HUES64 (cell line): ENCODE results near the gene EXOC6B.

ENCODE experiments used
- H3K27ac ChIP-seq: 2 replicates; pipeline ENCODE4 v1.7.0; 2013; ENCODE audit warnings: low read depth, low read length, inconsistent platforms
- H3K27me3 ChIP-seq: 2 replicates; pipeline ENCODE4 v1.6.1; 2013; ENCODE audit warnings: mild to moderate bottlenecking, low read length; ENCODE audit not compliant: insufficient read depth
- H3K36me3 ChIP-seq: 2 replicates; pipeline ENCODE4 v1.6.1; 2013; ENCODE audit warnings: mild to moderate bottlenecking, low read length; ENCODE audit not compliant: insufficient read depth
- H3K4me1 ChIP-seq: 2 replicates; pipeline ENCODE4 v1.6.1; 2013; ENCODE audit warnings: mild to moderate bottlenecking, low read length, moderate library complexity; ENCODE audit not compliant: insufficient read depth
- H3K4me3 ChIP-seq: 2 replicates; pipeline ENCODE4 v1.5.1; 2013; ENCODE audit warnings: mild to moderate bottlenecking, low read length, moderate library complexity
- H3K9ac ChIP-seq: 2 replicates; pipeline ENCODE4 v1.6.1; 2013; ENCODE audit warnings: mild to moderate bottlenecking, low read depth, low read length
- H3K9me3 ChIP-seq: 2 replicates; pipeline ENCODE4 v1.6.1; 2013; ENCODE audit warnings: low read depth, low read length; ENCODE audit not compliant: insufficient read depth
- WGBS: fragments of 150-250, 120-280 bp; methylation state at CpG from one replicate; pipeline ENCODE4 v1.1.7; 2013; ENCODE audit warnings: missing lambda C conversion rate; 5-methylcytosine and 5-hydroxymethylcytosine counted together

The EXOC6B gene

GRCh38 chr2:72131371-72131891 lies 694.4 kb downstream of the EXOC6B start:
- Histone ChIP-seq H3K36me3 (no peaks in the 10 kb centered on the region), H3K9ac (no peak overlapping the region), H3K9me3 (no peaks in the 10 kb centered on the region), H3K27me3 (peaks cover 2% of the 10 kb centered on the region; the same call in 1 of the 2 replicates), H3K4me1 (peaks cover 15% of the 10 kb centered on the region), H3K27ac (no peak overlapping the region), H3K4me3 (no peak overlapping the region)
- WGBS, result 94% methylated on average over 16 of the region's 16 CpGs

DNA sequence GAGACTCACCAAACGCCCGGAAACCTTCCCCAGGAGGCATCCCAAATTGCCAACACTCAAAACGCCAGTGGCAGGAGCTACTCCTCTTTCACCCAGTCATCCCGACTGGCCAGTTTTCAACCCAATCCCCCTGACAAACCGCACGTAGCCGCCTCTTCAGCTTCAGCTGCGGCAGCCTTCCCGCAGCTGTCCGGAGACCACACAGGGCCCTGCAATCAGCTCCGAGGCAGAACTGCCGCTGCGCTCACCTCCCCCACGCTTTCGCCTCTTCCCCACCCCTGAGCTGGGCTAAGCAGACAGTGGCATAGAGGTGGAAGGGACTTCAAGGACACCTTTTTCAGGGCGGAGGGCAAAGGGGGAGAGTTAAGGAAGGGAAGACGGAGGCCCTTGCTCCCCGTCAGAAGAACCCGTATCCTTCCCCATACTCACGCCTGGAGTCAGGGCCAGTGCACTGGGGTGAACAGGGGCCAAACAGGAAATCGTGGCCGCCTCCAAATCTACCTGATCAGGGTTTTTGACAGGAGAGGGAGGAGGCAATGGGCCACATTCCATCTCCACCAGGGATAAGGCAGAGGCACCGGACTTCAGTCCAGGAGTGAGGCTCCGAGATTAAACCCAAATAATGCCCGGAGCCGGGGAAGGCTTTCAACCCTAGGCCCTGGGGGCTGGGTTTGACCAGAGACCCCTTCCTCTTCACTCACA lies 695.0 kb downstream of the EXOC6B start:
- Histone ChIP-seq H3K9me3 (no peaks in the 10 kb centered on the region), H3K27me3 (peaks cover 2% of the 10 kb centered on the region; the same call in 1 of the 2 replicates), H3K36me3 (no peaks in the 10 kb centered on the region), H3K4me3 (no peak overlapping the region), H3K27ac (no peak overlapping the region), H3K9ac (no peak overlapping the region), H3K4me1 (peaks cover 15% of the 10 kb centered on the region)
- 52% methylated on average over 22 of the region's 26 CpGs for WGBS

GRCh38 chr2:72129681-72130340 lies 696.0 kb downstream of the EXOC6B start:
- H3K4me1 ChIP-seq, result peaks cover 15% of the 10 kb centered on the region
- H3K27me3 ChIP-seq, result peaks cover 2% of the 10 kb centered on the region; the same call in 1 of the 2 replicates
- H3K36me3 ChIP-seq, result no peaks in the 10 kb centered on the region
- no peak overlapping the region for H3K4me3 ChIP-seq
- H3K27ac ChIP-seq, result no peak overlapping the region
- no peaks in the 10 kb centered on the region for H3K9me3 ChIP-seq
- 87% methylated on average over 9 of the region's 9 CpGs for WGBS
- no peak overlapping the region for H3K9ac ChIP-seq

DNA sequence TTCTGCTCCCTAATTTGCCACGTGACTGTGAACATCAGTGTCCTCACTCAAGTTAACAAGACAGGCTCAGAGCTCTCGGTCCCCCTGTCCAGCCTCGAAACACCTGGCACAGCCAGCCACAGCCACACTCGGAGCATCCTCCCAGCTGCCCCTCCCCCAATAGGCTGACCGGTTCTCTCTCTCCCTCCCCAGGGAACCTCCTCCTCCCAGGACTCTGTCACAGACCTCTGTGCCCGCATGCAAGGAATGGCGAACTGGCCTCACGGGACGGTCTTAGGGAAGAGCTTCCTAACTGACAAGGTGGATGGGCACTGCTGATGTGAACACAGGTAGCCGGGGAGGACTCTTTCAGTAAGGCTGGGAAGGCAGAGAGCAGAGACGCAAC lies 697.0 kb downstream of the EXOC6B start:
- Histone ChIP-seq H3K36me3 (no peaks in the 10 kb centered on the region), H3K27ac (no peak overlapping the region), H3K4me1 (peaks cover 15% of the 10 kb centered on the region), H3K27me3 (peaks cover 2% of the 10 kb centered on the region; the same call in 1 of the 2 replicates), H3K4me3 (no peak overlapping the region), H3K9ac (no peak overlapping the region), H3K9me3 (no peaks in the 10 kb centered on the region)
- WGBS, result 71% methylated on average over 11 of the region's 11 CpGs

DNA sequence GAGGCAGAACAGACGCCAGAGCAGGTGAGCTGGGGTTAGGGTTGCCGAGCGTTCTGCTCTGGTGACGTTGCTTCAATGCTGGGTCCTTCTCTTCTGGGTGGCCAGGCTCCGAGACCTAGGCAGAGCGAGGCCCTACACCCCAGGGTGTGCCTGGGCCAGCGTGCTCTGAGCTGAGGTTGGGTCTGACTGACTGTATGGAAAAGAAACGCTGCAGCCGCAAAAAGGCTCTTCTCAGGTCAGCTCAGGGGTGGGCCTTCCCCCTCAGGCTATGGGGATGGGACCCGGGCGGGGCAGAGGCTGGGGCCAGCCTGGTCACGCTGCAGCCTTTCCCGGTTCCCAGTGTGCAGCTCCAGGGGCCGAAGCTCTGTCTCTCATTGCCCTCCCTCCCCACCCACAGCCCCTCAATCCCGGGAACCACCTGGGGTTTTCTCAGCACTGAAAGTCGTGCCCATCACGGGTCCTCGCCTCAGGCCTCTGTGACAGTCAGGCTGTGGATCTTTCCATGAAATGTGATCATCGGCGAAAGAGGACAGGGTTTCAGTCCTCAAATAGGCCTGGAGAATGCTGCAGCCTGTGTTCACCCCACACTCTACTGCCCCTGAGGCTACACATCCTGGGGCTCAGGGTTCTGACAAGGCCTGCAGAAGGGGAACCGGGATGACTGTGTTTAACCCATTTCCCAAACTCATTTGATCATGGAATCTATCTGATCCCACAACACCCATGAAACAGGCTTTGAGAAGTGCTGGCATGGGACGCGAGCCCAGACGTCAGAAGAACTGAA lies 697.6 kb downstream of the EXOC6B start:
- Histone ChIP-seq H3K9ac (no peak overlapping the region), H3K9me3 (no peaks in the 10 kb centered on the region), H3K27me3 (peaks cover 2% of the 10 kb centered on the region; the same call in 1 of the 2 replicates), H3K27ac (no peak overlapping the region), H3K4me3 (no peak overlapping the region), H3K36me3 (no peaks in the 10 kb centered on the region), H3K4me1 (peaks cover 15% of the 10 kb centered on the region)
- 84% methylated on average over 24 of the region's 24 CpGs for WGBS

- 93% methylated on average over 21 of the region's 21 CpGs for WGBS
- Histone ChIP-seq H3K9me3 (no peaks in the 10 kb centered on the region), H3K4me1 (peaks cover 15% of the 10 kb centered on the region), H3K27me3 (peaks cover 2% of the 10 kb centered on the region; the same call in 1 of the 2 replicates), H3K9ac (no peak overlapping the region), H3K27ac (no peak overlapping the region), H3K4me3 (no peak overlapping the region), H3K36me3 (no peaks in the 10 kb centered on the region)
Measured at GRCh38 chr2:72127401-72128058, 698.3 kb downstream of the EXOC6B start.

- H3K4me1 ChIP-seq, result peaks cover 15% of the 10 kb centered on the region
Measured at GRCh38 chr2:72126186-72127100, 699.4 kb downstream of the EXOC6B start.

More at GRCh38 chr2:72126186-72127100, 699.4 kb downstream of the EXOC6B start:
- H3K4me3 ChIP-seq, result no peak overlapping the region
- 89% methylated on average over 10 of the region's 10 CpGs for WGBS
- no peak overlapping the region for H3K27ac ChIP-seq
- H3K9me3 ChIP-seq, result no peaks in the 10 kb centered on the region
- H3K36me3 ChIP-seq, result no peaks in the 10 kb centered on the region
- no peak overlapping the region for H3K9ac ChIP-seq
- no peaks in the 10 kb centered on the region; the same call in 1 of the 2 replicates for H3K27me3 ChIP-seq
